Measurements from ENCODE around the gene WFDC8.

WFDC8 gene

GRCh38 chr20:45547206-45547770 lies 31.8 kb downstream of the WFDC8 start, which contains the start of gene EPPIN:
Gene EPPIN (minus strand): TSS chr20:45547401. CDS start chr20:45547357, 44 bp downstream.
- no peak for DNase-seq

- DNase-seq, result no peak
Observed at GRCh38 chr20:45545754-45546453, 33.2 kb downstream of the WFDC8 start.

- no peak for DNase-seq
Observed at GRCh38 chr20:45545351-45545750, 33.7 kb downstream of the WFDC8 start.

- no peak for DNase-seq
Observed at GRCh38 chr20:45539382-45539781, 39.7 kb downstream of the WFDC8 start, which contains the start of gene WFDC6. Gene WFDC6 (minus strand): TSS chr20:45539482. CDS start chr20:45539407, 75 bp downstream.

GRCh38 chr20:45538209-45538799 lies 40.8 kb downstream of the WFDC8 start:
- DNase-seq, result no peak

- no peak for DNase-seq
Observed at GRCh38 chr20:45527294-45527693, 51.8 kb downstream of the WFDC8 start.

GRCh38 chr20:45523821-45524220 lies 55.3 kb downstream of the WFDC8 start:
- no peak for DNase-seq

- no peak for DNase-seq
Observed at GRCh38 chr20:45518282-45518681, 60.8 kb downstream of the WFDC8 start.

GRCh38 chr20:45515147-45515913 lies 63.8 kb downstream of the WFDC8 start, which contains the start of gene SPINT3:
Gene SPINT3 (minus strand): TSS chr20:45515622. CDS start chr20:45515608, 14 bp downstream.
- DNase-seq, result no peak

GRCh38 chr20:45510242-45510862 lies 68.7 kb downstream of the WFDC8 start:
- DNase-seq, result no peak

- DNase-seq, result no peak
Observed at GRCh38 chr20:45509091-45509490, 70.0 kb downstream of the WFDC8 start.

GRCh38 chr20:45508068-45508886 lies 70.8 kb downstream of the WFDC8 start:
- no peak for DNase-seq

- DNase-seq, result no peak
Observed at GRCh38 chr20:45507011-45507820, 71.9 kb downstream of the WFDC8 start.

- DNase-seq, result no peak
Observed at GRCh38 chr20:45506398-45506797, 72.7 kb downstream of the WFDC8 start.

- no peak for DNase-seq
Observed at GRCh38 chr20:45503403-45503802, 75.7 kb downstream of the WFDC8 start.

- DNase-seq, result no peak
Observed at GRCh38 chr20:45502561-45502960, 76.5 kb downstream of the WFDC8 start.

Data from NCI-H2081 treated with DMSO at 0.1 percent for 48 hours (cell line).